ENCODE data around the gene RBP2. TPM values are rescaled to one million over a fixed set of nuclear protein-coding genes. Genes with fewer than 3 reads are reported as not detected.
"Not testable (repeated sequence)": the region's sequence is repeated elsewhere in the genome, so short reads cannot be mapped to it uniquely, and the experiment has no call there.

Gene RBP2
- total RNA-seq, 2 donors from 2014 or later, result not detected

- TF ChIP-seq CTCF (IDR thresholded peaks at IDR 0.05), result no peak
- H3K27ac ChIP-seq, result no peak overlapping the region
- peaks cover 5% of the 10 kb centered on the region for H3K9me3 ChIP-seq
- no peak overlapping the region for H3K4me3 ChIP-seq
- ATAC-seq (ENCODE audit: insufficient number of reproducible peaks, low FRiP score, low read depth), result no peak
- no peak for DNase-seq (ENCODE audit: low spot score)
- H3K27me3 ChIP-seq (replicated peaks; ENCODE audit: insufficient read depth), result no peaks in the 10 kb centered on the region
- H3K36me3 ChIP-seq, result no peaks in the 10 kb centered on the region
- no peaks in the 10 kb centered on the region for H3K4me1 ChIP-seq (ENCODE audit: control insufficient read depth in 1 of 2, low read depth in 2 of 2)
Measured at GRCh38 chr3:139421040-139421439, 55.3 kb downstream of the RBP2 start.

GRCh38 chr3:139418144-139418543 lies 58.2 kb downstream of the RBP2 start:
- Histone ChIP-seq H3K9me3 (peaks cover 16% of the 10 kb centered on the region), H3K27ac (no peak overlapping the region), H3K4me3 (no peak overlapping the region), H3K36me3 (no peaks in the 10 kb centered on the region), H3K4me1 (ENCODE audit: control insufficient read depth in 1 of 2, low read depth in 2 of 2) (no peaks in the 10 kb centered on the region), H3K27me3 (replicated peaks; ENCODE audit: insufficient read depth) (no peaks in the 10 kb centered on the region)
- DNase-seq (ENCODE audit: low spot score), result no peak
- no peak for ATAC-seq (ENCODE audit: insufficient number of reproducible peaks, low FRiP score, low read depth)
- TF ChIP-seq CTCF (IDR thresholded peaks at IDR 0.05), result no peak

- no peak for TF ChIP-seq CTCF (IDR thresholded peaks at IDR 0.05)
- Histone ChIP-seq H3K4me1 (ENCODE audit: control insufficient read depth in 1 of 2, low read depth in 2 of 2) (no peaks in the 10 kb centered on the region), H3K9me3 (peaks cover 28% of the 10 kb centered on the region), H3K4me3 (no peak overlapping the region), H3K27ac (no peak overlapping the region), H3K36me3 (no peaks in the 10 kb centered on the region), H3K27me3 (replicated peaks; ENCODE audit: insufficient read depth) (no peaks in the 10 kb centered on the region)
- DNase-seq (ENCODE audit: low spot score), result no peak
- no peak for ATAC-seq (ENCODE audit: insufficient number of reproducible peaks, low FRiP score, low read depth)
Measured at GRCh38 chr3:139416275-139416674, 60.0 kb downstream of the RBP2 start.

- no peak for TF ChIP-seq CTCF (IDR thresholded peaks at IDR 0.05)
- Histone ChIP-seq H3K36me3 (no peaks in the 10 kb centered on the region), H3K27ac (no peak overlapping the region), H3K4me1 (ENCODE audit: control insufficient read depth in 1 of 2, low read depth in 2 of 2) (no peaks in the 10 kb centered on the region), H3K4me3 (no peak overlapping the region), H3K27me3 (replicated peaks; ENCODE audit: insufficient read depth) (no peaks in the 10 kb centered on the region), H3K9me3 (peaks cover 29% of the 10 kb centered on the region)
- DNase-seq (ENCODE audit: low spot score), result no peak
- no peak for ATAC-seq (ENCODE audit: insufficient number of reproducible peaks, low FRiP score, low read depth)
Measured at GRCh38 chr3:139414608-139415224, 61.6 kb downstream of the RBP2 start.

GRCh38 chr3:139412891-139413290 lies 63.4 kb downstream of the RBP2 start:
- peaks cover 37% of the 10 kb centered on the region for H3K9me3 ChIP-seq
- not testable (repeated sequence) for ATAC-seq (ENCODE audit: insufficient number of reproducible peaks, low FRiP score, low read depth); H3K27ac ChIP-seq; DNase-seq (ENCODE audit: low spot score); H3K36me3 ChIP-seq; H3K4me3 ChIP-seq; H3K4me1 ChIP-seq (ENCODE audit: control insufficient read depth in 1 of 2, low read depth in 2 of 2); H3K27me3 ChIP-seq (replicated peaks; ENCODE audit: insufficient read depth)

Other genes starting within 250 kb of the RBP2 start
- 10 to 100 TPM; 21.3 to 32.2 TPM for gene MRPS22, start 132.5 kb downstream of the RBP2 start, total RNA-seq
- gene COPB2, start 86.9 kb downstream of the RBP2 start, total RNA-seq, result 100 to 1,000 TPM in 1 of 2 donors, 10 to 100 TPM in 1; 67.4 to 114 TPM
- gene RBP1, start 63.2 kb upstream of the RBP2 start, total RNA-seq, result 1 to 10 TPM; 4.1 to 7.2 TPM
- 10 to 100 TPM in 1 of 2 donors, 1 to 10 TPM in 1; 3.0 to 14.1 TPM for gene NMNAT3, start 201.5 kb upstream of the RBP2 start, total RNA-seq

Measured in thoracic aorta (tissue), 2 donors.